Measurements from ENCODE around the gene XCL2. TPM values are rescaled to one million over a fixed set of nuclear protein-coding genes. Genes with fewer than 3 reads are reported as not detected.

Gene XCL2
- total and polyA plus RNA-seq, 5 donors from 2014 or later, result 0.83 TPM; not detected in 4

DNA sequence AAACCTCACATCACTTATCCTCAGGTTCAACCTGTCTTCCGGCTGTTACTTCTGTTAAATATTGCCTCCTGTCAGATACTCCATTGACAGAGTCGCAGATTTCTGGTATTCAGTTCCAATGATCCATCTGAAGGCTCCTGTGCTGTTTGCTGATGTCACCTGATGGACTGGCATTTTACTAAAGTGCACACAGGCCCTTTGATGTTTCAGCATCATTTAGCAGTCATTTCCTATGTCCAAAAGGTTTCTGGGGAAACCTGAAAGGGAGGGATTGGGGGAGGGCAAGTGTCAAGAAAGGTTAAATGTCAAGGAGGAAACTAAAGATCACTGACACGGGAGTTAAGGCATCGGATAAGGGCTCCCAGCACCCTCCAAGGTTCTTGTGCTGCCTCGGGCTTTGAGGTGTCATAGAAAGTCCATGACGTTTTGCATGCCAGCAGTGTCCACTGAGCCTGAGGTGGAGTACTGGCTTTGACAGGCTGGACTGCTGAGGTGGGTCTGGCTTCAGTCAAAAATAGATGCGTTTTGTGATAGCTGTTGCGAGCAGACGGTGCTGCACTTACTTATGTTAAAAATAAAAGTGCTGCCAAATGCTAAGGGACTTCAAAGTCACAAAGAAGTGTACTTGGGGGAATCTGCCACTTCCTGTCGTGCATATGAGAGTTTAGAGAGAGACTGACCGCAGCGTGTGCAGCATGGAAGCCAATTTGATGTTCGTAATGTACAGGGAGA, 30.8 kb downstream of the XCL2 start:
- Histone ChIP-seq H3K4me1 (ENCODE audit: control insufficient read depth, insufficient read depth, low read length, poor library complexity, severe bottlenecking) (peaks cover 20% of the 10 kb centered on the region), H3K27ac (ENCODE audit: insufficient read depth, low read length, poor library complexity, severe bottlenecking) (no peak overlapping the region), H3K9me3 (ENCODE audit: control insufficient read depth in 2 of 2, low read length in 2 of 2) (no peaks in the 10 kb centered on the region), H3K36me3 (ENCODE audit: control insufficient read depth, insufficient read depth, low read length) (no peaks in the 10 kb centered on the region), H3K4me3 (ENCODE audit: low read depth, low read length) (peak overlapping the region; percentile 54), H3K27me3 (ENCODE audit: control insufficient read depth, insufficient read depth, low read length) (no peaks in the 10 kb centered on the region)
- Mint-ChIP-seq H3K4me3 (peak overlapping the region; percentile 5 to 85 (median 78)), H3K27me3 (no peaks in the 10 kb centered on the region), H3K36me3 (no peaks in the 10 kb centered on the region), H3K27ac (peak overlapping the region; percentile 49 to 77 (median 77)), H3K4me1 (peaks cover 21 to 43% (median 31%) of the 10 kb centered on the region in 4 donors), H3K9me3 (peaks cover 0 to 1% (median 0%) of the 10 kb centered on the region in 7 donors)
- DNase-seq, result peak in 2 of 3 donors; percentile 37 to 81
- peak; percentile 66 to 76 for ATAC-seq (ENCODE audit: low read depth in 2 of 2)

DNA sequence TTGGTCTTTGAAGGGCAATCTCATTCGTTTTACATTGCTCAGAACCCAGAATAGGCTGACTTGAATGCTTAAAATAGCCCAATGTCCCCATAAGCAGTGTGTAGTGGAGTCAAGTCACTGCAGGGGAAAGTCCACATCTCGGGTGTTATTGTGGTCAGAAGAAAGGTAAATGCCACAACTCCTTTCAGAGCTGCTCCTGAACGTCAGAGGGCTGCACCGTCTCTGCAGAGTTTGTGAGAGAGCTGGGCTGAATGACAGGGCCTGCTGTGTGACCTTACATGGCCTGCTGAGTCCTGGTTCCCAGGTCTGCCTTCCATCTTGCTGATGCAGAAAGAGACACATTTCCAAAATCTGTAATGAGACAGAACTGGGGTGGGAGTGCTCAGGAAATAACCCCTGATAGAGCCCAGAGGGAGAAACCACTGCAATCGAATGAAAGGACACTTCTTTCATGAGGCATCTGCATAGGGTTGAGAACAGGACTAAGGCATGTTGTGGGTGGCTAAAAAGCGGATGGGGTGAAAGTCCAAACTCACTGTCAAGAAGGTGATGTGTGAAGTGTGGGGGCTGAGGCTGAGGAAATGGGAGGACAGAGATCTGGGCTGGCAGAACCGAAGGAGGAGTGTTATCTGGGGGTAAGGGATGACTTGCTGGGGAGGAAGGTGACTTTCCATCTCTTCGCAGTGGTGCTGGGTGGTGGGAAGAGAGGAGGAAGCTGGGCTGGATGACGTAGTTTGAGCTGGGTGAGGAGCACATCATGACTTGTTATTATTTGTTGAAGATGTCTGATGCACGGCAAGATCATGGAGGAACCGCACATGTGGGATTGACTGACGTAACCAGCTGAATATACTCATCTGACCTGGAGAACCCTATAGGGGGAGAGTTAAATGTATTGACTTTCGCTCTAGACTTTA, 33.7 kb downstream of the XCL2 start:
- peak; percentile 30 to 38 for ATAC-seq (ENCODE audit: low read depth in 2 of 2)
- Mint-ChIP-seq H3K4me1 (peaks cover 16 to 39% (median 27%) of the 10 kb centered on the region in 4 donors), H3K27ac (peak overlapping the region; percentile 18 to 77 (median 72)), H3K9me3 (peaks cover 0 to 1% (median 0%) of the 10 kb centered on the region in 7 donors), H3K27me3 (no peaks in the 10 kb centered on the region), H3K36me3 (no peaks in the 10 kb centered on the region), H3K4me3 (no peak overlapping the region)
- no peaks in the 10 kb centered on the region for H3K27me3 ChIP-seq (ENCODE audit: control insufficient read depth, insufficient read depth, low read length)
- peaks cover 20% of the 10 kb centered on the region for H3K4me1 ChIP-seq (ENCODE audit: control insufficient read depth, insufficient read depth, low read length, poor library complexity, severe bottlenecking)
- H3K27ac ChIP-seq (ENCODE audit: insufficient read depth, low read length, poor library complexity, severe bottlenecking), result no peak overlapping the region
- no peaks in the 10 kb centered on the region for H3K36me3 ChIP-seq (ENCODE audit: control insufficient read depth, insufficient read depth, low read length)
- H3K9me3 ChIP-seq (ENCODE audit: control insufficient read depth in 2 of 2, low read length in 2 of 2), result no peaks in the 10 kb centered on the region
- no peak overlapping the region for H3K4me3 ChIP-seq (ENCODE audit: low read depth, low read length)
- DNase-seq, result no peak

DNA sequence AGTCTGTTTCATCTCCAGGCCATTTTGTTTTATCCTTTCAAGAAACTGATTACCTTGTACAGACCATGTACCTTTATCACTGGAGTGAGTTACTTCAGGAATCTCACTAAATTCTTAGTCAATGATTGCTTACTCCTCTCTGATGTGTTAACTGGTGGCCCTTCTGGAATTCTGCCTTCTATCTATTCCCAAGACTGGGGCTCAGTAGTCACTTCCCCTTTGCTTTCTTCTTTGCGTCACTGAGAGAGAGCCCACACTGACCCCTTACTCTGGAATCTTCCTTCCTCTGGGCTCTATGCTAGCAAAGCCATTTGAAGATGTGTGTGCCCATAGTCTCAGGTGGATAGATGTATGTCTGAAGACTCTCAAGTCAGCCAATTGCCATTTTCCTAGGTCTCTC, 34.6 kb downstream of the XCL2 start:
- Mint-ChIP-seq H3K9me3 (peaks cover 0 to 2% (median 0%) of the 10 kb centered on the region in 7 donors), H3K4me3 (no peak overlapping the region), H3K27me3 (no peaks in the 10 kb centered on the region), H3K4me1 (peaks cover 7 to 30% (median 19%) of the 10 kb centered on the region in 4 donors), H3K27ac (peak overlapping the region in 2 of 3 donors; percentile 10 to 77), H3K36me3 (no peaks in the 10 kb centered on the region)
- H3K9me3 ChIP-seq (ENCODE audit: control insufficient read depth in 2 of 2, low read length in 2 of 2), result no peaks in the 10 kb centered on the region
- H3K27ac ChIP-seq (ENCODE audit: insufficient read depth, low read length, poor library complexity, severe bottlenecking), result no peak overlapping the region
- DNase-seq, result no peak
- no peak overlapping the region for H3K4me3 ChIP-seq (ENCODE audit: low read depth, low read length)
- no peak for ATAC-seq (ENCODE audit: low read depth in 2 of 2)
- H3K4me1 ChIP-seq (ENCODE audit: control insufficient read depth, insufficient read depth, low read length, poor library complexity, severe bottlenecking), result peaks cover 15% of the 10 kb centered on the region
- no peaks in the 10 kb centered on the region for H3K27me3 ChIP-seq (ENCODE audit: control insufficient read depth, insufficient read depth, low read length)
- no peaks in the 10 kb centered on the region for H3K36me3 ChIP-seq (ENCODE audit: control insufficient read depth, insufficient read depth, low read length)

DNA sequence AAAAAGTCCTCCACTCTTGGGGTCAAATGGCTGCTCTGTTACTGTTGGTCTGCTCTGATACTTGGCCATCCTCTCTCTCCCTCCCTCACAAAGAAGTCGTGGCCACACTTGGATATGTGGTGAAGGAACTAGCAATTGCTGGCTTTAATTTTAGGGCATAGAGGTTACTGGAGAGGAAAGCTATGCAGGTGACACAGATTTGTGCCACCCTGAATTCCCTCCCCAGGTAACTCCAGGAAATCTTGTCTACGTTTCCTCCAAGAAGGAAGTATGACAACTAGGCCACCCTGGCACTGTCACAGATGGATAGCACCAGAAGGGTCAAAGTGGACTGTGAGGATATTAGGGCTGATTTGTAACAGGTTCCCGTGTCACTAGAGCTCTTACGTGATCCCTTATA, 36.0 kb downstream of the XCL2 start:
- H3K36me3 Mint-ChIP-seq, result no peaks in the 10 kb centered on the region
- H3K9me3 Mint-ChIP-seq, result peaks cover 0 to 2% (median 0%) of the 10 kb centered on the region in 7 donors
- H3K36me3 ChIP-seq (ENCODE audit: control insufficient read depth, insufficient read depth, low read length), result no peaks in the 10 kb centered on the region
- no peak for ATAC-seq (ENCODE audit: low read depth in 2 of 2)
- H3K4me1 Mint-ChIP-seq, result peaks cover 0 to 17% (median 8%) of the 10 kb centered on the region in 4 donors
- no peaks in the 10 kb centered on the region for H3K27me3 ChIP-seq (ENCODE audit: control insufficient read depth, insufficient read depth, low read length)
- H3K27ac ChIP-seq (ENCODE audit: insufficient read depth, low read length, poor library complexity, severe bottlenecking), result no peak overlapping the region
- H3K4me3 Mint-ChIP-seq, result no peak overlapping the region
- H3K27ac Mint-ChIP-seq, result no peak overlapping the region
- H3K9me3 ChIP-seq (ENCODE audit: control insufficient read depth in 2 of 2, low read length in 2 of 2), result no peaks in the 10 kb centered on the region
- no peak for DNase-seq
- H3K27me3 Mint-ChIP-seq, result no peaks in the 10 kb centered on the region
- H3K4me1 ChIP-seq (ENCODE audit: control insufficient read depth, insufficient read depth, low read length, poor library complexity, severe bottlenecking), result peaks cover 1% of the 10 kb centered on the region
- H3K4me3 ChIP-seq (ENCODE audit: low read depth, low read length), result no peak overlapping the region

DNA sequence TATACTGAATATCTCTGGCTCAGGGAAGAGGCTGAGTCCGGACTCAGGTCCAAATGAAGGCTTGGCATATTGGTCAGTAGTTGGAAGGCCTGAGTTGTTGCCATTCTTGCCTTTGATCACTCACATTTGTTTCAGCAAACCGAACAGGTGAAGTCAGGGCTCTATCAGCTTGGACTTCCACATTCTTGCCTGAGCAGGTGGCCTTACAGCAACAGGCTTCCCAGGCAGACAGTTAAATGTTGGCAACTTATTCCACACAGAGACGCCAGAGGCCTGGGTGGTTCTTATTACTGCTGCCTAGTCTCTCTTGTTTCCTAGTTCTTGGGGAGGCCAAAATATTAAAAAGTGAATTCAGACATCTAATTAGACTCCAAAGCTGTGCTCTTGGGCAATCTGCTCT, 36.6 kb downstream of the XCL2 start:
- H3K36me3 Mint-ChIP-seq, result no peaks in the 10 kb centered on the region
- no peak overlapping the region for H3K4me3 Mint-ChIP-seq
- no peaks in the 10 kb centered on the region for H3K27me3 ChIP-seq (ENCODE audit: control insufficient read depth, insufficient read depth, low read length)
- no peaks in the 10 kb centered on the region for H3K27me3 Mint-ChIP-seq
- peaks cover 0 to 2% (median 0%) of the 10 kb centered on the region in 7 donors for H3K9me3 Mint-ChIP-seq
- no peaks in the 10 kb centered on the region for H3K36me3 ChIP-seq (ENCODE audit: control insufficient read depth, insufficient read depth, low read length)
- ATAC-seq (ENCODE audit: low read depth in 2 of 2) (no peak), DNase-seq (no peak)
- H3K27ac Mint-ChIP-seq, result peak overlapping the region in 1 of 3 donors; percentile 14
- H3K9me3 ChIP-seq (ENCODE audit: control insufficient read depth in 2 of 2, low read length in 2 of 2), result no peaks in the 10 kb centered on the region
- H3K4me1 ChIP-seq (ENCODE audit: control insufficient read depth, insufficient read depth, low read length, poor library complexity, severe bottlenecking), result no peaks in the 10 kb centered on the region
- peaks cover 0 to 13% (median 5%) of the 10 kb centered on the region in 4 donors for H3K4me1 Mint-ChIP-seq
- H3K4me3 ChIP-seq (ENCODE audit: low read depth, low read length), result no peak overlapping the region
- no peak overlapping the region for H3K27ac ChIP-seq (ENCODE audit: insufficient read depth, low read length, poor library complexity, severe bottlenecking)

DNA sequence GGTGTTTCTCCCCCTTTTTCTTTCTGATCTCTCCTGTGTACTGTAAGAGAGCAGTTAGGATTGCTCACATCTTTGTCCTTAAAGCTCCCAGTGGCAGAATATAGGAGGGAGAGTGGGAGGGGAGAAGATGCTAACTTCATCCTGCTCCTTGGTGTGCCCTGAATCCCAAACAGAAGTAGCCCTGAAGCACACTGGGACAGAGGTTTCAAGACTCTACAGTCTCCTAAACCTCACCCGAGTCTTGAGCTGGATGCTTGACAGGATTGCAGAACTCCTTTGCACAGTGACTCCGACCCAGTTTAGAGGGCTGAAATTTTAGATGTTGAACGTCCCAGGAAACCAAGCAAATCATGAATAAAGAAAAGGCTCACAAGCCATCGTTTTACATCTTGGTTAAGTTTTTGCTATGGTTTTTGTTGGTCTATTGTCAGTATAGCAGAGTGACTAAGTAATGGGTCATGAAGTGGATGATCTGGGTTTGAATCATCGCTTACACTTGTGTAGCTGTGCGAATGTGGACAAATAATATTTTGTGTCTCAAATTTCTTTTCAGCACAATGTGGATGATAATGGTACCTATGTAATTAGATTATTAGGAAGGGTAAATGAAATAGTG, 37.5 kb downstream of the XCL2 start:
- no peaks in the 10 kb centered on the region for H3K9me3 ChIP-seq (ENCODE audit: control insufficient read depth in 2 of 2, low read length in 2 of 2)
- Mint-ChIP-seq H3K27ac (peak overlapping the region in 1 of 3 donors; percentile 16), H3K36me3 (no peaks in the 10 kb centered on the region), H3K4me1 (peaks cover 0 to 10% (median 5%) of the 10 kb centered on the region in 4 donors), H3K27me3 (no peaks in the 10 kb centered on the region), H3K4me3 (no peak overlapping the region), H3K9me3 (peaks cover 0 to 2% (median 0%) of the 10 kb centered on the region in 7 donors)
- no peak overlapping the region for H3K4me3 ChIP-seq (ENCODE audit: low read depth, low read length)
- H3K4me1 ChIP-seq (ENCODE audit: control insufficient read depth, insufficient read depth, low read length, poor library complexity, severe bottlenecking), result no peaks in the 10 kb centered on the region
- no peaks in the 10 kb centered on the region for H3K36me3 ChIP-seq (ENCODE audit: control insufficient read depth, insufficient read depth, low read length)
- H3K27me3 ChIP-seq (ENCODE audit: control insufficient read depth, insufficient read depth, low read length), result no peaks in the 10 kb centered on the region
- no peak for ATAC-seq (ENCODE audit: low read depth in 2 of 2)
- no peak overlapping the region for H3K27ac ChIP-seq (ENCODE audit: insufficient read depth, low read length, poor library complexity, severe bottlenecking)
- no peak for DNase-seq

DNA sequence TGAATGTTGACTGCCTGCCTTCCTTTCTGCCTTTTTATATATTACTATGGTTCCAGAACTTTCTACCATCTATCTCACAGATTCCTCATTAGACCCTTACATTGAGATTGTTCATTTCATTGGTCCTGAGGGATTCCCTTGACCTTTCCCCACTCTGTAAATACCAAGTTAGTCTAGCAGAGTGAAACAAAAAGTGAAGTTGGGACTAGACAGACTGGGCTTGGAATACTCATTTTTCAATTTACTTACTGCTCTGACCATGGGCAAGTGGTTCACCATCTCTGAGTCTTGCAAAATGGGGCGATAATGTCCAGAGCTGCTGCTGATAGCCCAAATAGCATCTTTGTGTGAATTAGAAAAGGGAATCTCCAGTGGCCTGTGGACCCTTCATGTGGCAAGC, 38.8 kb downstream of the XCL2 start:
- H3K9me3 Mint-ChIP-seq, result peaks cover 0 to 2% (median 0%) of the 10 kb centered on the region in 7 donors
- Histone ChIP-seq H3K4me1 (ENCODE audit: control insufficient read depth, insufficient read depth, low read length, poor library complexity, severe bottlenecking) (no peaks in the 10 kb centered on the region), H3K27me3 (ENCODE audit: control insufficient read depth, insufficient read depth, low read length) (no peaks in the 10 kb centered on the region), H3K9me3 (ENCODE audit: control insufficient read depth in 2 of 2, low read length in 2 of 2) (no peaks in the 10 kb centered on the region), H3K4me3 (ENCODE audit: low read depth, low read length) (no peak overlapping the region), H3K27ac (ENCODE audit: insufficient read depth, low read length, poor library complexity, severe bottlenecking) (no peak overlapping the region), H3K36me3 (ENCODE audit: control insufficient read depth, insufficient read depth, low read length) (no peaks in the 10 kb centered on the region)
- no peak overlapping the region for H3K4me3 Mint-ChIP-seq
- ATAC-seq (ENCODE audit: low read depth in 2 of 2) (no peak), DNase-seq (no peak)
- no peaks in the 10 kb centered on the region for H3K27me3 Mint-ChIP-seq
- H3K27ac Mint-ChIP-seq, result no peak overlapping the region
- H3K36me3 Mint-ChIP-seq, result no peaks in the 10 kb centered on the region
- peaks cover 0 to 6% (median 2%) of the 10 kb centered on the region in 4 donors for H3K4me1 Mint-ChIP-seq
